H1 (cell line): Measurements from ENCODE around the gene ADM2. TPM values are rescaled to one million over a fixed set of nuclear protein-coding genes. Genes with fewer than 3 reads are reported as not detected.

Source experiments
- CTCF ChIA-PET: fragments of 300-600 bp; sonication (Branson Sonifier 250); formaldehyde crosslinking; loops from one replicate; lab custom pipeline; 2021; ENCODE audit not compliant: partially characterized antibody; lab: Charles Lee
- POLR2A ChIA-PET: fragments of 300-600 bp; sonication (Branson Sonifier 250); formaldehyde crosslinking; loops from one replicate; lab custom pipeline; 2021; ENCODE audit warnings: inconsistent platforms; ENCODE audit not compliant: partially characterized antibody; lab: Charles Lee
- DNase-seq, 2 experiments: peaks; one replicate each; pipeline versions ENCODE4 v3.0.0 to v3.0.0-alpha.2; 2010 to 2022; ENCODE audit warnings: low spot score in 2 of 2, low read depth in 1 of 2, mixed read lengths in 1 of 2
- FAIRE-seq: peaks from 2 replicates; lab custom pipeline; 2011; peaks lifted over from hg19 to GRCh38; lab: Jason Lieb, UNC
- H2AFZ ChIP-seq: 2 replicates; pipeline ENCODE4 v1.8.1; 2012; ENCODE audit warnings: low read length, inconsistent platforms
- H2AK5ac ChIP-seq: 2 replicates; pipeline ENCODE4 v1.6.1; 2013; ENCODE audit warnings: low read depth, low read length
- H2BK120ac ChIP-seq: replicated peaks from 2 replicates; pipeline ENCODE3; 2013; ENCODE audit warnings: low read depth, low read length, inconsistent platforms
- H2BK12ac ChIP-seq: 2 replicates; pipeline ENCODE4 v1.6.1; 2013; ENCODE audit warnings: low read depth, low read length
- H2BK15ac ChIP-seq: 2 replicates; pipeline ENCODE4 v1.6.1; 2013; ENCODE audit warnings: low read length
- H2BK20ac ChIP-seq: 2 replicates; pipeline ENCODE4 v1.6.1; 2013; ENCODE audit warnings: low read length
- H2BK5ac ChIP-seq: 2 replicates; pipeline ENCODE4 v1.6.1; 2013; ENCODE audit warnings: low read depth, low read length
- H3K14ac ChIP-seq: 2 replicates; pipeline ENCODE4 v1.6.1; 2013; ENCODE audit warnings: inconsistent platforms; ENCODE audit not compliant: insufficient read length
- H3K18ac ChIP-seq: 2 replicates; pipeline ENCODE4 v1.6.1; 2013; ENCODE audit warnings: low read length; ENCODE audit errors: extremely low read depth
- H3K23ac ChIP-seq: 2 replicates; pipeline ENCODE4 v1.6.1; 2013; ENCODE audit warnings: inconsistent platforms; ENCODE audit not compliant: insufficient read length
- H3K23me2 ChIP-seq: 2 replicates; pipeline ENCODE4 v1.6.1; 2013; ENCODE audit warnings: low read depth, low read length
- H3K27ac ChIP-seq: 2 replicates; pipeline ENCODE4 v1.6.1; 2011; ENCODE audit warnings: low read depth, low read length, inconsistent platforms
- H3K27me3 ChIP-seq, 4 experiments: replicated peaks in 1 of 4; 1 replicate in 1 of 4; 2 replicates in 3 of 4; pipeline versions ENCODE4 v1.6.1 to v1.8.1; 2011 to 2013; ENCODE audit warnings: low read length in 3 of 4, mild to moderate bottlenecking in 3 of 4, inconsistent platforms in 2 of 4, mixed read lengths in 2 of 4, moderate library complexity in 1 of 4; ENCODE audit not compliant: control insufficient read depth in 3 of 4, insufficient read depth in 3 of 4; ENCODE audit errors: extremely low read depth in 1 of 4
- H3K36me3 ChIP-seq, 4 experiments: 2 replicates each; pipeline versions ENCODE4 v1.6.1 to v1.8.1; 2011 to 2013; ENCODE audit warnings: mild to moderate bottlenecking in 4 of 4, low read length in 3 of 4, moderate library complexity in 2 of 4, control low read depth in 1 of 4, inconsistent platforms in 1 of 4; ENCODE audit not compliant: insufficient read depth in 4 of 4, control insufficient read depth in 2 of 4
- H3K4ac ChIP-seq: replicated peaks from 2 replicates; pipeline ENCODE3; 2013; ENCODE audit warnings: low read length, low read depth, mixed read lengths, inconsistent platforms; ENCODE audit not compliant: insufficient read length
- H3K4me1 ChIP-seq, 4 experiments: replicated peaks in 1 of 4; 1 replicate in 1 of 4; 2 replicates in 3 of 4; pipeline versions ENCODE4 v1.6.1 to v1.8.1; 2011 to 2013; ENCODE audit warnings: low read length in 3 of 4, inconsistent platforms in 2 of 4, mixed read lengths in 1 of 4; ENCODE audit not compliant: insufficient read depth in 4 of 4, control insufficient read depth in 3 of 4
- H3K4me2 ChIP-seq, 2 experiments: 2 replicates each; pipeline versions ENCODE4 v1.6.1 to v1.8.1; 2011 to 2013; ENCODE audit warnings: low read depth in 2 of 2, low read length in 2 of 2, control low read depth in 1 of 2, inconsistent platforms in 1 of 2, mild to moderate bottlenecking in 1 of 2; ENCODE audit not compliant: insufficient read depth in 1 of 2
- H3K4me3 ChIP-seq, 4 experiments: fragments of 200-600, 300-600 bp in 1 of 4; sonication (generic), shearing (Covaris generic), sonication (Bioruptor Twin) in 1 of 4; 2 replicates each; pipeline versions ENCODE4 v1.5.1 to v1.8.1; 2011 to 2016; ENCODE audit warnings: low read length in 4 of 4, low read depth in 3 of 4, control low read depth in 2 of 4, inconsistent platforms in 2 of 4, mild to moderate bottlenecking in 2 of 4, mixed read lengths in 1 of 4, moderate library complexity in 1 of 4; ENCODE audit not compliant: insufficient read depth in 2 of 4; ENCODE audit errors: extremely low read depth in 1 of 4
- H3K56ac ChIP-seq: replicated peaks from 2 replicates; pipeline ENCODE3; 2013; ENCODE audit warnings: low read depth, mild to moderate bottlenecking, mixed read lengths, low read length, inconsistent platforms; ENCODE audit not compliant: insufficient read length
- H3K79me1 ChIP-seq: 2 replicates; pipeline ENCODE4 v1.6.1; 2013; ENCODE audit warnings: low read depth, low read length, control low read depth
- H3K79me2 ChIP-seq, 2 experiments: 2 replicates each; pipeline versions ENCODE4 v1.6.1 to v1.8.1; 2012 to 2013; ENCODE audit warnings: low read length in 2 of 2, mild to moderate bottlenecking in 2 of 2, inconsistent platforms in 1 of 2; ENCODE audit not compliant: insufficient read depth in 2 of 2, control insufficient read depth in 1 of 2
- H3K9ac ChIP-seq, 4 experiments: replicated peaks in 1 of 4; 1 replicate in 1 of 4; 2 replicates in 3 of 4; pipeline versions ENCODE4 v1.6.1 to v1.8.1; 2011 to 2013; ENCODE audit warnings: low read depth in 3 of 4, low read length in 3 of 4, control low read depth in 2 of 4, mild to moderate bottlenecking in 2 of 4, moderate library complexity in 2 of 4, inconsistent platforms in 1 of 4; ENCODE audit errors: extremely low read depth in 1 of 4
- H3K9me3 ChIP-seq, 2 experiments: 2 replicates each; pipeline versions ENCODE4 v1.6.1 to v1.8.1; 2012 to 2013; ENCODE audit warnings: mild to moderate bottlenecking in 2 of 2, moderate library complexity in 2 of 2, control low read depth in 1 of 2, inconsistent platforms in 1 of 2, low read depth in 1 of 2, low read length in 1 of 2, mixed read lengths in 1 of 2; ENCODE audit not compliant: insufficient read depth in 2 of 2
- H4K20me1 ChIP-seq, 2 experiments: replicated peaks in 1 of 2; 2 replicates each; pipeline versions ENCODE3 to v1.8.1; 2011 to 2013; ENCODE audit warnings: inconsistent platforms in 2 of 2, low read length in 2 of 2, mild to moderate bottlenecking in 1 of 2; ENCODE audit not compliant: insufficient read depth in 2 of 2, control insufficient read depth in 1 of 2
- H4K5ac ChIP-seq: 2 replicates; pipeline ENCODE4 v1.6.1; 2013; ENCODE audit warnings: low read length, low read depth, mixed read lengths, inconsistent platforms; ENCODE audit not compliant: insufficient read length
- H4K8ac ChIP-seq: 2 replicates; pipeline ENCODE4 v1.8.0; 2013; ENCODE audit warnings: mild to moderate bottlenecking, moderate library complexity, low read length, inconsistent platforms; ENCODE audit not compliant: insufficient read depth; ENCODE audit errors: extremely low read depth
- H4K91ac ChIP-seq: replicated peaks from 2 replicates; pipeline ENCODE3; 2013; ENCODE audit warnings: low read length, mixed read lengths, inconsistent platforms; ENCODE audit not compliant: insufficient read length
- HDAC2 ChIP-seq, 2 experiments: fragments of 300-600 bp in 1 of 2; sonication (generic) in 1 of 2; IDR thresholded peaks; 2 replicates each; pipeline ENCODE4 v1.6.1; 2011 to 2012; ENCODE audit warnings: low read depth in 2 of 2, low read length in 2 of 2, mild to moderate bottlenecking in 2 of 2, moderate library complexity in 2 of 2, borderline replicate concordance in 1 of 2, inconsistent platforms in 1 of 2
- WGBS, 2 experiments: shearing (Covaris generic) in 1 of 2; methylation state at CpG; one replicate each; pipeline versions ENCODE4 v1.1.6 to v1.1.7; 2013 to 2015; ENCODE audit warnings: low lambda C conversion rate in 2 of 2, mixed read lengths in 2 of 2, inconsistent platforms in 1 of 2, low coverage in 1 of 2, missing lambda C conversion rate in 1 of 2; ENCODE audit not compliant: insufficient replicate concordance in 2 of 2, insufficient coverage in 1 of 2, insufficient read length in 1 of 2; ENCODE audit errors: extremely low coverage in 1 of 2, missing lambda C conversion rate in 1 of 2; 5-methylcytosine and 5-hydroxymethylcytosine counted together
- polyA plus RNA-seq, 7 experiments: library from polyadenylated mRNA; depleted of rRNA in 3 of 7; stranded (reverse) in 5 of 7; unstranded in 2 of 7; fragments of >200 nt in 5 of 7; fragments of 200-250 nt in 2 of 7; gene quantifications; 1 replicate in 5 of 7; 2 replicates in 1 of 7; 4 replicates in 1 of 7; pipeline versions ENCODE4 v1.2.1 to v1.2.3, GENCODE V29; 2011 to 2013; ENCODE audit warnings: missing spikeins in 2 of 7, mixed read lengths in 2 of 7
- total RNA-seq: library from RNA; stranded (reverse); fragmentation: NEBNext Ultra II Directional; extraction: Animal tissue kit (Norgen Biotek cat#: 25700); gene quantifications from 2 replicates; pipeline ENCODE4 v1.2.1, GENCODE V29; 2021

ADM2 gene
- total and polyA plus RNA-seq, 2 of the 8 experiments (the other 6 are each of a cell fraction or from before 2014, with no cell fraction given): 3.3 to 7.5 TPM

- Histone ChIP-seq H2BK15ac (no peak overlapping the region), H3K27ac (no peak overlapping the region), H2BK20ac (no peak overlapping the region), H3K79me2 (no peaks in the 10 kb centered on the region), H2BK120ac (no peak overlapping the region), H3K9me3 (no peaks in the 10 kb centered on the region), H4K5ac (no peak overlapping the region), H2BK12ac (0 out of 2 replicates have a peak overlapping the region, but pooled peaks have one; percentile 60), H4K8ac (no peak overlapping the region), H3K36me3 (0 out of 8 replicates have a peak, but pooled peaks cover 0 to 2% (median 0%) of the 10 kb centered on the region in 4 experiments), H3K14ac (no peak overlapping the region), H2BK5ac (no peak overlapping the region), H4K20me1 (peaks cover 0 to 3% of the 10 kb centered on the region in 2 experiments)
- WGBS, 2 experiments: 95% methylated on average over 10 of the region's 10 CpGs; no CpG with 5 or more reads in 1 of the 2 experiments
- TF ChIP-seq HDAC2 (IDR thresholded peaks at IDR 0.05; ENCODE audit: borderline replicate concordance in 1 of 2, low read depth in 2 of 2, low read length in 2 of 2): no peak
- TF ChIP-seq, all 59 proteins: peak for 0
- H3K4ac ChIP-seq: no peak overlapping the region
- DNase-seq: no peak
- H3K23me2 ChIP-seq: peaks cover 4% of the 10 kb centered on the region; the same call in 1 of the 2 replicates
- CTCF ChIA-PET: interaction anchor here (0.6 to 5.6 kb wide), 6 partner anchors 9 to 213 kb away, joined by 3 to 54 read pairs (median 4); partner anchors contain the start of gene SCO2
- H3K56ac ChIP-seq: no peak overlapping the region
- no peak overlapping the region for H2AFZ ChIP-seq
- peaks cover 1 to 22% (median 13%) of the 10 kb centered on the region in 4 experiments; a peak in 6 of 7 replicates for H3K27me3 ChIP-seq
- H2AK5ac ChIP-seq: no peak overlapping the region
- no peak overlapping the region for H3K4me2 ChIP-seq
- no peak overlapping the region for H3K23ac ChIP-seq
- no peaks in the 10 kb centered on the region for H3K79me1 ChIP-seq
- FAIRE-seq: no peak
- H4K91ac ChIP-seq: no peak overlapping the region
- peaks cover 0 to 5% (median 0%) of the 10 kb centered on the region in 4 experiments; a peak in 4 of 7 replicates for H3K4me1 ChIP-seq
- H3K18ac ChIP-seq: no peak overlapping the region
- H3K4me3 ChIP-seq: no peak overlapping the region
- POLR2A ChIA-PET: interaction anchor here (1.4 to 4.8 kb wide), 10 partner anchors 9 to 29 kb away, joined by 3 to 21 read pairs (median 7); partner anchors contain the start of genes LMF2 and NCAPH2
- no peak overlapping the region for H3K9ac ChIP-seq
Measured at GRCh38 chr22:50483106-50483505, 1.8 kb downstream of the ADM2 start.
